OCI-LY3 (cell line): ENCODE data around the gene KCNC4.

ENCODE experiments used
- H2AFZ ChIP-seq: fragments of 200-600, 300-600 bp; shearing (Covaris generic); 2 replicates; pipeline ENCODE4 v1.6.0; 2014; ENCODE audit warnings: antibody characterized with exemption, low read depth, low read length
- H3K27ac ChIP-seq: fragments of 200-600, 300-600 bp; sonication (generic); 2 replicates; pipeline ENCODE4 v1.5.1; 2014; ENCODE audit warnings: mild to moderate bottlenecking, low read length, moderate library complexity, mixed read lengths
- H3K27me3 ChIP-seq: fragments of 200-600, 300-600 bp; sonication (generic); 2 replicates; pipeline ENCODE4 v1.6.1; 2014; ENCODE audit warnings: low read depth, low read length, mixed read lengths
- H3K36me3 ChIP-seq: fragments of 200-600, 300-600 bp; sonication (generic); replicated peaks from 2 replicates; pipeline ENCODE3; 2014; ENCODE audit warnings: low read depth, low read length, mixed read lengths
- H3K4me1 ChIP-seq: fragments of 300-600, 200-600 bp; sonication (generic); 2 replicates; pipeline ENCODE4 v1.6.1; 2014; ENCODE audit warnings: low read length, mixed read lengths
- H3K4me2 ChIP-seq: fragments of 200-600, 300-600 bp; sonication (generic); 2 replicates; pipeline ENCODE4 v1.6.1; 2014; ENCODE audit warnings: low read length, mixed read lengths
- H3K4me3 ChIP-seq: fragments of 300-600, 200-600 bp; sonication (generic); 2 replicates; pipeline ENCODE4 v1.5.1; 2014; ENCODE audit warnings: antibody characterized with exemption, mild to moderate bottlenecking, low read length, moderate library complexity
- H3K79me2 ChIP-seq: fragments of 300-600, 200-600 bp; shearing (Covaris generic); 2 replicates; pipeline ENCODE4 v1.6.1; 2014; ENCODE audit warnings: mild to moderate bottlenecking, low read length, mixed read lengths
- H3K9ac ChIP-seq: fragments of 300-600, 200-600 bp; shearing (Covaris generic); 2 replicates; pipeline ENCODE4 v1.6.0; 2014; ENCODE audit warnings: mild to moderate bottlenecking, low read length, moderate library complexity
- H3K9me3 ChIP-seq: fragments of 200-600, 300-600 bp; shearing (Covaris generic); 2 replicates; pipeline ENCODE4 v1.6.1; 2014; ENCODE audit warnings: low read length, mixed read lengths; ENCODE audit not compliant: insufficient read depth
- H4K20me1 ChIP-seq: fragments of 200-600, 300-600 bp; sonication (generic); 2 replicates; pipeline ENCODE4 v1.6.1; 2016; ENCODE audit warnings: low read length, mixed read lengths; ENCODE audit not compliant: insufficient read depth
- EZH2phosphoT487 ChIP-seq: fragments of 200-600 bp; shearing (Covaris generic); IDR thresholded peaks from 2 replicates; pipeline ENCODE4 v1.6.1; 2018; ENCODE audit warnings: antibody characterized with exemption, mixed run types, low read depth
- TF ChIP-seq, protein P1 (sequence below): fragments of 200-600, 300-600 bp; sonication (generic); IDR thresholded peaks from 2 replicates; pipeline ENCODE4 v1.5.1; 2014; ENCODE audit warnings: antibody characterized with exemption, low read length, low read depth

KCNC4 gene

GRCh38 chr1:110196917-110197765 lies 13.0 kb upstream of the KCNC4 start:
- Histone ChIP-seq H3K9ac (no peak overlapping the region), H3K27me3 (no peaks in the 10 kb centered on the region), H3K9me3 (no peaks in the 10 kb centered on the region), H3K4me2 (no peak overlapping the region), H2AFZ (no peak overlapping the region), H3K36me3 (no peaks in the 10 kb centered on the region), H3K79me2 (no peaks in the 10 kb centered on the region), H3K4me1 (no peaks in the 10 kb centered on the region), H3K4me3 (no peak overlapping the region), H3K27ac (no peak overlapping the region), H4K20me1 (no peaks in the 10 kb centered on the region)
- TF ChIP-seq, protein P1, sequence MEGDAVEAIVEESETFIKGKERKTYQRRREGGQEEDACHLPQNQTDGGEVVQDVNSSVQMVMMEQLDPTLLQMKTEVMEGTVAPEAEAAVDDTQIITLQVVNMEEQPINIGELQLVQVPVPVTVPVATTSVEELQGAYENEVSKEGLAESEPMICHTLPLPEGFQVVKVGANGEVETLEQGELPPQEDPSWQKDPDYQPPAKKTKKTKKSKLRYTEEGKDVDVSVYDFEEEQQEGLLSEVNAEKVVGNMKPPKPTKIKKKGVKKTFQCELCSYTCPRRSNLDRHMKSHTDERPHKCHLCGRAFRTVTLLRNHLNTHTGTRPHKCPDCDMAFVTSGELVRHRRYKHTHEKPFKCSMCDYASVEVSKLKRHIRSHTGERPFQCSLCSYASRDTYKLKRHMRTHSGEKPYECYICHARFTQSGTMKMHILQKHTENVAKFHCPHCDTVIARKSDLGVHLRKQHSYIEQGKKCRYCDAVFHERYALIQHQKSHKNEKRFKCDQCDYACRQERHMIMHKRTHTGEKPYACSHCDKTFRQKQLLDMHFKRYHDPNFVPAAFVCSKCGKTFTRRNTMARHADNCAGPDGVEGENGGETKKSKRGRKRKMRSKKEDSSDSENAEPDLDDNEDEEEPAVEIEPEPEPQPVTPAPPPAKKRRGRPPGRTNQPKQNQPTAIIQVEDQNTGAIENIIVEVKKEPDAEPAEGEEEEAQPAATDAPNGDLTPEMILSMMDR, result peak; percentile 77
- no peak for TF ChIP-seq EZH2phosphoT487

DNA sequence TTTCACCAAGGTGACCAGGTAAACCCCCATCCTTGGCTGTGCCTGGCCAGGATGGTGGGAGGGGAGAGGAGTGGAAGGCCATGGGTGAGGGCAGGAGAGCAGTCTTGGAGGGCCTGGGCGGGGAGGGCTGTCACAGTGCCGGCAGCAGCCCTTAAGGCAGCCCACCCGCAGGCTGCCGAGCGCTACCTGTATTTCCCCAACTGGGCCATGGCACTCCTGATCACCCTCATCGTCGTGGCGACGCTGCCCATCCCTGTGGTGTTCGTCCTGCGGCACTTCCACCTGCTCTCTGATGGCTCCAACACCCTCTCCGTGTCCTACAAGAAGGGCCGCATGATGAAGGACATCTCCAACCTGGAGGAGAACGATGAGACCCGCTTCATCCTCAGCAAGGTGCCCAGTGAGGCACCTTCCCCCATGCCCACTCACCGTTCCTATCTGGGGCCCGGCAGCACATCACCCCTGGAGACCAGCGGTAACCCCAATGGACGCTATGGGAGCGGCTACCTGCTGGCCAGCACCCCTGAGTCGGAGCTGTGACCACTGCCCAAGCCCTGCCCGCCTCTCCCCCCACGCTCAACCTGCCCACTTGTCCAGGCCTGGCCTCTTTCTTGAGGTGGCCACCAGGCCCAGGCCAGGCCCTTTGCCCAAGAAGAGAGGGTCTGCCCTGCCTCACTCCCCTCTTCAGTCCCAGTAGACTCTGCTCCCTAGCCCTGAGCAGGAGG lies 12.0 kb upstream of the KCNC4 start:
- TF ChIP-seq EZH2phosphoT487, result no peak
- TF ChIP-seq, protein P1, result no peak
- no peaks in the 10 kb centered on the region for H3K27me3 ChIP-seq
- H3K27ac ChIP-seq, result no peak overlapping the region
- H4K20me1 ChIP-seq, result no peaks in the 10 kb centered on the region
- H3K36me3 ChIP-seq, result no peaks in the 10 kb centered on the region
- no peaks in the 10 kb centered on the region for H3K79me2 ChIP-seq
- no peak overlapping the region for H2AFZ ChIP-seq
- H3K9ac ChIP-seq, result no peak overlapping the region
- H3K4me3 ChIP-seq, result no peak overlapping the region
- no peaks in the 10 kb centered on the region for H3K9me3 ChIP-seq
- peaks cover under 1% of the 10 kb centered on the region; the same call in 1 of the 2 replicates for H3K4me1 ChIP-seq
- no peak overlapping the region for H3K4me2 ChIP-seq

GRCh38 chr1:110198746-110199145 lies 11.4 kb upstream of the KCNC4 start:
- H4K20me1 ChIP-seq, result no peaks in the 10 kb centered on the region
- H2AFZ ChIP-seq, result no peak overlapping the region
- H3K36me3 ChIP-seq, result no peaks in the 10 kb centered on the region
- TF ChIP-seq, protein P1, result no peak
- no peak for TF ChIP-seq EZH2phosphoT487
- H3K27ac ChIP-seq, result no peak overlapping the region
- H3K27me3 ChIP-seq, result no peaks in the 10 kb centered on the region
- H3K4me1 ChIP-seq, result peaks cover 5% of the 10 kb centered on the region; the same call in 1 of the 2 replicates
- no peaks in the 10 kb centered on the region for H3K9me3 ChIP-seq
- H3K9ac ChIP-seq, result no peak overlapping the region
- H3K4me3 ChIP-seq, result no peak overlapping the region
- H3K79me2 ChIP-seq, result no peaks in the 10 kb centered on the region
- no peak overlapping the region for H3K4me2 ChIP-seq

DNA sequence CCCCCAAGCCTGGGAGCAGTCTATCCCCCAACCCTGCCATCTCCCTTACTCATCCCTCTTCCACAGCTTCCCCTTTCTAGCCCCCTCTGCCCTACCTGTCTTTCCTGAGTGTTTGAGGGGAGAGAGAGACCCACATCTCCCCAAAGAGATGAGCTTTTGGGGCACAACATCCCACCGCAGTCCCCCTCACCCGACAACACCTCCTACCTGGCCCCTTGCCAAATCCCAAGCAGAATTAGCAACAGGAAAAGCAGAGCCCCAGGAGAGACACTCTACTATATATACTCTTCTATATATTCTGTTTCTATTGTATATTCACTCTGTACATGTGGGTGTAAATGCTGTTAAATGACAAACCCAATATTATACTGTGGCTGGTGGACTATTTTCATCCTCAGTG lies 9.9 kb upstream of the KCNC4 start:
- Histone ChIP-seq H3K4me3 (no peak overlapping the region), H3K4me2 (no peak overlapping the region), H3K36me3 (no peaks in the 10 kb centered on the region), H3K4me1 (peaks cover 5% of the 10 kb centered on the region; the same call in 1 of the 2 replicates), H3K9ac (no peak overlapping the region), H3K27me3 (no peaks in the 10 kb centered on the region), H3K9me3 (no peaks in the 10 kb centered on the region), H3K79me2 (no peaks in the 10 kb centered on the region), H2AFZ (no peak overlapping the region), H4K20me1 (no peaks in the 10 kb centered on the region), H3K27ac (no peak overlapping the region)
- TF ChIP-seq, protein P1, result no peak
- TF ChIP-seq EZH2phosphoT487, result no peak
